HG03457 (cell line): ENCODE results near the gene SLC18A3.

Experiments
- ATAC-seq: cut with Tn5 transposase; IDR thresholded peaks from one replicate; pipeline ENCODE4 v1.9.1; 2021; ENCODE audit warnings: moderate number of reproducible peaks; ENCODE audit not compliant: unreplicated experiment

The SLC18A3 gene

GRCh38 chr10:49649936-49650723, 40.0 kb downstream of the SLC18A3 start:
- no peak for ATAC-seq

DNA sequence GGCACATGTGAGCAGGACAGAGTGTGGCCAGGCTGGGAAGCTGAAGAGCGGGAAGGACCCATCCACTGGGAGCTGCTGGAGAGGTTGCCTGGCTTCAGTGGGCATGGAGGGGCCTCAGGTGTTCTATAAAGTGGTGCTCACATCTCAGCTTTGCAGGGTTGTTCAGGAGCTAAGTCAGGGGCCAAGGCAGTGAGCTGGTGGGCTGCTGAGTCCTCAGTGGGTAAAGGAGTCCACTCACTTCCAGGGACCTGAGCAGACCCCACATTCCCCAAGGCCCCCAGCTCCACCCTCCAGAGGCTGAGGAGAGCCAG, 40.6 kb downstream of the SLC18A3 start:
- ATAC-seq: no peak

GRCh38 chr10:49651039-49651835, 41.1 kb downstream of the SLC18A3 start:
- ATAC-seq: no peak

DNA sequence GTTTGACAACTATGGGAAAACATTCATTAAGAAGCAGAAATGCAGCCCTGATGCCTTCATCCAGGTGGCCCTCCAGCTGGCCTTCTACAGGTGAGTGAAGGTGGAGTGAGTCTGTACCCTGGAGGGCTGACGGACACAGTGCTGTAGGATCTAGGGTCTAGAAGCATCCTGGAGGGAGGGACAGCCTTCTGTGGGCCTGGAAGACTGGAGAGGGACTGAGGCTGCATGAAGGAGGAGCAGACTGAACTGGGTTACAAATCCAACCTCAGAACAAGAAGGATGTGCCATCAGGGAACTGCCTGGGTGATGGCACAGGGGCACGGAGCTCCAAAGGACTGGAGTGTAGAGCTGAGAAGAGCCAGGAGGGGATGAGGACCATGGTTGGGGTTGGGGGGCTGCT, 41.8 kb downstream of the SLC18A3 start:
- no peak for ATAC-seq

DNA sequence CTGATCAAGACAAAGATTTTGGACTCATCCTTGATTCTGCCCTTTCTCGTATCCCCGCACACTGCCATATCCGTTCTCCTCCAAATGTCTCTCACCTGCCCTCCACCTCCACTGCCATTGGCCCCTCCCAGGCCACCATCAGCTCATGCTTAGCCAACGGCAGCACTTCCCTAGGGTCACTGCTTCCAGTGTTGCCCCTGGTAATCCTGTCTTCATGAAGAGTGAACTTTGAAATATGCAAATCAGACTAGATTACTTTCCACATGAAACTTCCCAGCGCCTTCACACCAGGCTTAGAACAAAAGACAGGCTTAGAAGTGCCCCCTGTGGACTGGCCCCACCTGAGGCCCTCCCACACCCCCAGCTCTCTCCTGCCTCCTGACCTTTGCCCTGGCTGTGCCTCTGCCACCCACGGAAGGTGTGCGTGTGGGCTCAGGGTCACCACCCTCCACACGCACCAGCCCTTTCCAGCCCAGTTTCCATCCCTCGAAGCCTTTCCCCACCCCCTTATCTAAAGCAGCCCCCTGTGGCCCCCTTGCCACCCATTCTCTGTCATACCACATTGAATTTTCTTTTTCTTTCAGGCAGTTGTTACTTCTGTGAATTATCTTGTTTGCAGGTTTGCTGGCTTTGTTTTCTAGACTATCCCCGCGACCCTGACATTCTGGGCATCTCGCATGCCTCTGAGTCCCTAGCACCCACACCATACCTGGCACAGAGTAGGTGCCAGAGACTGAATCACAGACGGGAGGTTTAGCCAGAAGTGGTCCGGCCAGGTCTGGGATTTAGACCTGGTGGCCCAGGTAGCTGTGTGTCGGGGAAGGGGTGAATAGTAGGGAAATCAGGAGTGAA, 42.5 kb downstream of the SLC18A3 start:
- ATAC-seq: no peak

DNA sequence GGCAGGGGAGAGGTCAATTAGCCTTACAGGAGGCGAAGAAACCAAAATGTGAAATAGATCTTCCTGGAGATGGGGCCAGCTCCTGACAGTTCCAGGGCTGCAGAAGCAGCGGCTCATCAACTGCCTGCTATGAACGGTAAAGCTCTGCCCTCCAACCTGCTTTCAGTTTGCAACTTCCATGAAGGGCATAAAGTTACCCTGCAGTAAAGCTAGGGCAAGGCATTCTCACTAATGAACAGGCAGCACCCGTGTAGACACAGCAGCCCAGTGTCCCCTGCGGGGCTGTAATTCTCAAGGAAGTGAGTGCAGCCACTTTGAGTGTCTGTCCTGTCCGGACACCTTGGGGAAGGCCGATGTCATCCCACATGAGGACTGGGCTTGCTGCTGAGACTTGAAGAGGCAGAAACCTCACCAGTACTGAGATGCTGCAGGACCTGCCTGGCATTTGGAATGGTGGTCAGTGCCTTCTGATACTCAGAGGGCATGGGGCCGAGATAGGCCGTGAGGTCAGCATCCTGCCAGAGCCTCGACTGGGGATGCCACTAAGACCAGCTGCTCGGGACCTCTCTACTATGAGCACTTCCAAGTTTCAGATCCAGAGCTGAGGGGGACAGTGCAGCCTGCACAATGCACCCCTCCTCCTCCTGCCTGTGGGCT, 43.3 kb downstream of the SLC18A3 start:
- ATAC-seq: no peak

DNA sequence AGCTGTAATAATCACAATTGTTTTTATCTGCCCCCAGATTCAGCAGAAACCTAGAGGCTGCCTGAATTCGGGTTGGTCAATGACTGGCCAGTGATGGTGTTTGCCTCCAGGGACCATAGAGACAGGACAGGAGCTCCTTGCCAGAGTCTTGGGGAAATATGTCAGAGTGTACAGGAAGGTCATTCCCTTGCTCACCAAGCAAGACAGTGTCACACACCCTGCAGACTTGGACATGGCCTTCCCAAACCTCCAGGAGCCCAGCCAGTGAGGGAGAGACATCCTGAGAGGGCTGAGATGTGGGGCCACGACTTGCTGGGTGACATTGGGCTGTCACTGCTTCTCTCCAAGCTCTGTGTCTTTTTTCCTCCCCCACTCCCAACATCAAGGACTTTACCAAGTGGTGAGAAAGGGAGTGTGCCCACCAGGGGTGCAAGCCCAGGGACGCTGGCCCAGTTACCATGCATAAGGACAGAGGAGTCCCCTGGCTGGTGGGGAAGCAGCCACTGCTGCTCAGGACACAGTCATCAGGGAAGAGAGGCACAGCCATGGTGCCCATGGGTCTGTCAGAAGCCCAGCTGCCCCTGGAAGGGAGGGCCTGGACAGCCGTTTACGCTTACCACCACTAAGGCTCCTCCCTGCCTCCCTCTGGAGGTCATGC, 44.1 kb downstream of the SLC18A3 start:
- ATAC-seq: no peak

DNA sequence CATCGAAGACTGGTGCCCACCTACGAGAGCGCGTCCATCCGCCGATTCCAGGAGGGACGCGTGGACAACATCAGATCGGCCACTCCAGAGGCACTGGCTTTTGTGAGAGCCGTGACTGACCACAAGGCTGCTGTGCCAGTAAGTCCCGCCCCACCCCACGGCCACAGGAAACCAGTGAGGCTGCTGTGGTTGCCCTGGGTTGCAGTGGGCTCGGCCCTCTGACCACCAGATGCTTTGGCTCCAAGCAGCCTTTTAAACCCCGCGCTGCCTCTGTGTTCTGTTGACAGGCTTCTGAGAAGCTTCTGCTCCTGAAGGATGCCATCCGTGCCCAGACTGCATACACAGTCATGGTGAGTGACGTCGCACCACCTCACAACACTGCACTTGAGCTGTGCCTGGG, 45.0 kb downstream of the SLC18A3 start:
- ATAC-seq: no peak

DNA sequence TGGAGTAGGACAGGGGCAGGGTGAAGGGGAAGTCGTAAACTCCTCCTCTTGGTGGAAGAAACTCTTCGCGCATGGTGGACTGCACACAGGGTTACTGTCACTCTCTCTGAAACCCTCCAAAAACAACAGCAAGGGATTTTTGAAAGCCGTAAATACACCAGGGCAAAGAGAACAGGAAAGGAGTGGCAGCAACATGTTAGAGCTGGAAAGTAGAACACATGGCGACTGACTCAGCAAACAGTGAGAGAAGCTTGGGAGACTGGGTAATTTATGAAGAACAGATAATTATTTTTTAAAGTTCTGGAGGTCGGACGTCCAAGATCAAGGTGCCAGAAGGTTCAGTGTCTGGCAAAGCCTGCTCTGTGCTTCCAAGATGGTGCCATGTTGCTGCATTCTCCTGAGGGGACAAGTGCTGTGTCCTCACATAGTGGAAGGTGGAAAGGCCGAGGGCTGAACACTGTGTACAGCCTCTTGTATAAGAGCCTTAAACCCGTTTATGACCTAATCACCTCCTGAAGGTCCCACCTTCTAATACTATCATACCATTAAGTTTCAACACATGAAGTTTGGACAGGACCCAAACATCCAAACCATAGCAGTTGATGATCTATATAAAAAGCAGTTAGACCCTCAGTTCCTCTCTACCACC, 46.9 kb downstream of the SLC18A3 start:
- no peak for ATAC-seq

DNA sequence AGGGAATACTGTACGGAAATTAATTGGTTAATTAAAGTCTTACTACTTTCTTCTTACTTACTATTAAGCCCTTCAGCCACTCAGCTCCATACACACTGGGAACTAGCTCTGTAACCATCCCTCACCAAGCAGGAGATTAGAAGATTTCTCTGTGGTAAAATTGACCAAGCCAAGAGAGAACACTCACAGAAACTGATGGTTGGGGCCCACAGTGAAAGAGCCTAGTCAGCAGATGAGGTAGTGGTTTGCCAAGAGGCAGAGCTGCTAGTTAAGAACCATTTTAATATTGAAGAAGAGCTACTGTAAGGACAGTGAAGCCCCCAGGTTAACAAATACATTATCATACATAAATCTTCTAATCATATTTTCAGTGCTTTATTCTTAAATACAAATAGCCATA, 47.5 kb downstream of the SLC18A3 start:
- ATAC-seq: no peak

DNA sequence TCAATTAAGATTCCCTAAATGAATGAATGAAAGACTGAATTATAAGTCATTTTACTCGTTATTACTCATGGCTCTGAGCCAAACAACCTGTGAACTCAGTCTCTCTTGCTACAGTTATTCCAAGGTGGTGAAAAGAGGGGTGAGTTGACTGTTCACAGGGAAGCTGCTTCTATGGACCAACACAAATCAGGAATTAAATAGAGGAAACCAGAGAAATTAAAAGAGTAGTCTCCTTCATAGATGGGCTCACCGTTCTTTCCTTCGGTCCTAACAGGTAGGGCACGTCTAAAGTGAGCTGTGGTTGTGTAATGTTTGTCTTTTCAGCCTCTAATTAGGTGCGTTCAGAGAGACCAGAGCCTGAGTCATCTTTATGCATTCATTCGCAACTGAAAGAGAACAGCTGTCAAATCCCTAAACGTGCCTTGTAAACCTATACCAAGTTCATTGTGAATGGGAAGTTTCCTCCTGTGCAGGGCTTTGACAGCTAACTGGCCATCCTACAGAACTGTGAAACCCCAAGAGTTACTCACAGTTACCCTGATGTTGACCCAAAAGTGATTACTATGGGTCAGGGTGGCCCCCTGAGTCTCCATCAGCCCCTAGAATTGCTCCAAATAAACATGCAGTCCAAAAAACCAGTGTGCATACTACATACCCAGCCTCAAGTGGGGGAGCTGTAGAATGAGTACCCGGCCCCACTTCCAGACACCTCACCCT, 51.2 kb downstream of the SLC18A3 start:
- no peak for ATAC-seq
